ENCODE measurements around the gene FAM83C.
A peak's percentile ranks its signal among the peaks of the same experiment; 100 is the strongest.

Gene FAM83C

DNA sequence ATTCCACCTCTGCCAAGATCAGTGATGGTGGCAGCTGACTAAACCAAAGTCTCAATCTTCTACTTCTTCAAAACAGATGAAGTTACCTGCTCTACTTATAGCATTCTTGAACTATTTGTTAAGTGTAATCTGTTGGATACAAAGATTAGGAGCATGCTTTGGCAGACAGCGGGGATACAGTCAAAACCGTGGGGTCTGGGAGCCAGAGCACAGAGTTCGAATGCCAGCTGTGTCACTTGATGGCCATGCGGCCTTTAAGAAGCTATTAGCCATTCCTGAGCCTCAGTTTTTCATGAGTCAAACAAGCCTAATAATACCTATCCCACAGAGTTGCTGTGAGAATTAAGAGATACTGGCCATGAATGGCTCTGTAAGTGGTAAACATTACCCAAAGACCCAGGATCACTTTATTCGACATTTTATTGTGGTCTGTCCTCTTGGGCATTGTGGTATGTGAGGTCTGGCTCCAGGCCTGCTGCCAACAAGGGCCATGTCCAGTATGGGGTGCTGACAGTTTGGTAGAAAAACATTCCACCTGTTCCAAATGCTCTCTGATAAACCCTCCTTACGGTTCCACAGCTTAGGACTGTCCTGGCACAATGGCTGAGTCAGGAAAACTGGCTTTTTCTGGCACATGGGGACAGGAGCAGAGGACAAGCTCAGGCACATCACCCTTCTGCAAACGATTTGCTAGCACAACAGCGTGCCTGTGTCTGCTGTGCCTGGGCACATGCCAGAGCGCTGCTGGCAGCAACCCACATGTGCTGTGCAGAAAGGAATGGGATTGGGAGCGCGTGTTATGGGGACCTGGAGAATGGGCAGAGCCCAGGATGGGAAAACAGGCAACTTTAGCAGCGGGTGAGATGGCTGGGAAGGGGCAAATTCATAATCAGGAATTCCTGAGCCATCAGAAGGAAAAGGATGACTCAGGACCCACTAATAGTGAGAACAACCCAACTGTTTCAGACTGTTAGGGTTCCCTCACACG is 15.7 kb upstream of the FAM83C start:
- H3K27ac ChIP-seq, result peak overlapping the region; percentile 68 to 77
- no peaks in the 10 kb centered on the region for H3K9me3 ChIP-seq
- intact Hi-C loops (cut with DNase I; ENCODE audit: low total_unique reads), result no loop called here
- H3K4me3 ChIP-seq, result no peak overlapping the region
- H3K27me3 ChIP-seq, result no peaks in the 10 kb centered on the region
- DNase-seq, result peak; percentile 56 to 92
- H3K4me1 ChIP-seq, result peaks cover 11 to 47% (median 37%) of the 10 kb centered on the region in 4 donors
- TF ChIP-seq, protein P1, sequence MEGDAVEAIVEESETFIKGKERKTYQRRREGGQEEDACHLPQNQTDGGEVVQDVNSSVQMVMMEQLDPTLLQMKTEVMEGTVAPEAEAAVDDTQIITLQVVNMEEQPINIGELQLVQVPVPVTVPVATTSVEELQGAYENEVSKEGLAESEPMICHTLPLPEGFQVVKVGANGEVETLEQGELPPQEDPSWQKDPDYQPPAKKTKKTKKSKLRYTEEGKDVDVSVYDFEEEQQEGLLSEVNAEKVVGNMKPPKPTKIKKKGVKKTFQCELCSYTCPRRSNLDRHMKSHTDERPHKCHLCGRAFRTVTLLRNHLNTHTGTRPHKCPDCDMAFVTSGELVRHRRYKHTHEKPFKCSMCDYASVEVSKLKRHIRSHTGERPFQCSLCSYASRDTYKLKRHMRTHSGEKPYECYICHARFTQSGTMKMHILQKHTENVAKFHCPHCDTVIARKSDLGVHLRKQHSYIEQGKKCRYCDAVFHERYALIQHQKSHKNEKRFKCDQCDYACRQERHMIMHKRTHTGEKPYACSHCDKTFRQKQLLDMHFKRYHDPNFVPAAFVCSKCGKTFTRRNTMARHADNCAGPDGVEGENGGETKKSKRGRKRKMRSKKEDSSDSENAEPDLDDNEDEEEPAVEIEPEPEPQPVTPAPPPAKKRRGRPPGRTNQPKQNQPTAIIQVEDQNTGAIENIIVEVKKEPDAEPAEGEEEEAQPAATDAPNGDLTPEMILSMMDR (IDR thresholded peaks at IDR 0.05), result no peak
- H3K36me3 ChIP-seq, result peaks cover 0 to 7% (median 0%) of the 10 kb centered on the region in 3 donors

DNA sequence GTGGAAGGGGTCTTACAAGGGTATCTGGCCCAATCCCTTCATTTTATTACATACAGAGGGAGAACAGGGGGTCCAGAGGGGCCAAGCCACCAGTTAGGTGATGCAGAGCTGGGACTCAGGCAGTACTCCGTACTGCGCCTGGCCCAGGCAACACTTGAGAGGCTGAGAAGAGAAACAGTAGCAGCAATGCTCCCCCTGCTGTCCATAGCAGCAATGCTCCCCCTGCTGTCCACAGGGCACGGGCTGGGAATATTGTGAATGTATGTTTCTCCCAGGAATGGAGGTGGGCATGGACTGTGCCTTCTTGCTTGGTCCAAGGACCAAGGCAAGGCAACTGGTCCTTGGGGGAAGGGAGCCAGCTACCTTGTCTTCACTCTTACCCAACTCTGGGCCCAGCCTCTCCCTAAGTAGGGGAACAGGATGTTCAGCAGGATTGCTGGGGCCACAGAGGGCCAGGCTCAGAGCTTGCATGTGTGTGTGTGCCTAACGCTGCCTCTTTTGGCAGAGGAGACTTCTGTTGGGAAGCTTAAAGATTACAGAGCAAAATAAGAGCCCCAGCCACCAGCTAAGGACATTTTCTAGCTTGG is 14.8 kb upstream of the FAM83C start:
- peak overlapping the region; percentile 68 to 77 for H3K27ac ChIP-seq
- H3K9me3 ChIP-seq, result no peaks in the 10 kb centered on the region
- no peak overlapping the region for H3K4me3 ChIP-seq
- H3K4me1 ChIP-seq, result peaks cover 11 to 47% (median 37%) of the 10 kb centered on the region in 4 donors
- peaks cover 0 to 8% (median 0%) of the 10 kb centered on the region in 3 donors for H3K36me3 ChIP-seq
- H3K27me3 ChIP-seq, result no peaks in the 10 kb centered on the region
- intact Hi-C loops (cut with DNase I; ENCODE audit: low total_unique reads), result no loop called here
- TF ChIP-seq, protein P1 (IDR thresholded peaks at IDR 0.05), result peak; percentile 38 to 43
- peak in 1 of 2 donors; percentile 76 for DNase-seq

DNA sequence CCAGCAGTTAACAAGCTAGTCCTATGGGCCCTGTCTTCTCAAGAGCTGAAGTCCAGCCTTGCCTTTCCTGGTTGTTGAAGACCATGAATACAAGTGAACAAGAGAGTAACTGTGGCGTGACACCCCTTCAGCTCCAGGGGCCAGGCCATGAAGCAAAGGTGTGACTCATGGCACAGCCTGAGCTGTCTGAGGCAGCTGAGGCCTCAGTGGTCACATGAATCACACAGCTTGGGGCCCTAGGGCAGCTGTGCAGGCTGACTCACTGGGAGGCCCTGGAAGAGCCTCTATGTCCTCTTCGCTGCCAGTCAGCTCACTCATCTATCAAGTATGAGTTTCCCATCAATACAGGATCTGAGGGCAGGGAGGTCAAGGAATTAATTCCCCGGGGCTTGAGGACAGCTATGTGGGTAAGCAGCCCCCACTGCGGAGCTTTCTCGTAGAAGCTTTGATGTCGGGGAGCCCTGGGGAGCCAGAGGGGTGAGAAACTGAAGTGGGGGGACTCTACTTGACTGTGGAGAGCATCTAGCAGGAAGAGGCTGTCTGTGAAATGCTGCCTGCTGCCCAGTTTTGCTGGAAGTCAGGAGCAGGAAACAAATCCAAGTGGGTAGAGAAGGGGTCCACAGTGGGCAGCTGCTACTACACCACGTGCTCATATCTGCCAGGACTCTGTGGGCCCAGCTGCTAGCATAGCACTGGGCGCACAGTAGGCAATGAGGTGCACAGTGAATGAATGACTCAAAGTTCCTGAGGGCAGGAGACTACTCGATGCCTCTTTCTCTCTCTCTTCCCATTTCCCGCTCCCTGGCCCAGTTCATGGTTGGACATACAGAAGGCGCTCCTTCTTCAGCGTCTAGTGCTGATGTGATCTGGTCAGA is 13.7 kb upstream of the FAM83C start:
- intact Hi-C loops (cut with DNase I; ENCODE audit: low total_unique reads), result no loop called here
- Histone ChIP-seq H3K9me3 (no peaks in the 10 kb centered on the region), H3K4me1 (peaks cover 11 to 47% (median 37%) of the 10 kb centered on the region in 4 donors), H3K27ac (peak overlapping the region; percentile 68 to 77), H3K36me3 (peaks cover 0 to 8% (median 0%) of the 10 kb centered on the region in 3 donors), H3K27me3 (no peaks in the 10 kb centered on the region), H3K4me3 (no peak overlapping the region)
- TF ChIP-seq, protein P1 (IDR thresholded peaks at IDR 0.05), result no peak
- DNase-seq, result peak; percentile 70 to 86

DNA sequence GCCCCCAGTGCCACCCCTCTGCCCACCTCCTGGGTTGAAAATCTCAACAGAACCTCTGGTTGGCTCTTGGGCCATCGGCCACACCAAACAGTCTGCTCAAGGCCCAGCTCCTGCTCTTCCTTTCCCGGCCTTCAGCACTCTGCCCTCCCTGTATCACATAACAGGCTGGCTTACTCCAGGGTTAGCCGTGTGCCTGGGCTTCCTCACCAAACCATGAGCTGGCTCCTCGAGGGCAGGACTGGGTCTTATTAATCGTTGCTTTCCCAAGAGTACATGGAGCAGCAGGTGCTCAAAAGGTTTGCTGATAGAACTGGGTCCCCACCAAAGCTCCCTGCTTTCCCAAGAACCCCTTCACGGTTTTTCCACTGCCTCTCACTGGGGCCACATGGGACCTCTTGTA is 12.7 kb upstream of the FAM83C start:
- H3K4me3 ChIP-seq, result no peak overlapping the region
- TF ChIP-seq, protein P1 (IDR thresholded peaks at IDR 0.05), result no peak
- DNase-seq, result no peak
- H3K27me3 ChIP-seq, result no peaks in the 10 kb centered on the region
- peaks cover 0 to 8% (median 0%) of the 10 kb centered on the region in 3 donors for H3K36me3 ChIP-seq
- peak overlapping the region; percentile 68 to 77 for H3K27ac ChIP-seq
- H3K4me1 ChIP-seq, result peaks cover 11 to 47% (median 37%) of the 10 kb centered on the region in 4 donors
- H3K9me3 ChIP-seq, result no peaks in the 10 kb centered on the region
- intact Hi-C loops (cut with DNase I; ENCODE audit: low total_unique reads), result loop anchor here (5.0 kb wide), 1 partner anchor 132 kb away; the partner anchor contains the start of gene GDF5
